KMS-11 (cell line): ENCODE data around the gene ADSS1.

Experiments used
- H2AFZ ChIP-seq: fragments of 200-600 bp; sonication (generic); 2 replicates; pipeline ENCODE4 v1.6.1; 2016; ENCODE audit warnings: antibody characterized with exemption, mixed run types, low read depth
- H3K27ac ChIP-seq: fragments of 200-600 bp; sonication (generic); 2 replicates; pipeline ENCODE4 v1.6.1; 2016; ENCODE audit warnings: mild to moderate bottlenecking, mixed run types
- H3K27me3 ChIP-seq: fragments of 200-600 bp; sonication (generic); 2 replicates; pipeline ENCODE4 v1.6.1; 2017; ENCODE audit warnings: mild to moderate bottlenecking, low read depth, mixed run types, moderate library complexity; ENCODE audit not compliant: insufficient read depth
- H3K36me3 ChIP-seq: fragments of 200-600 bp; sonication (generic); 2 replicates; pipeline ENCODE4 v1.6.1; 2017; ENCODE audit warnings: mild to moderate bottlenecking, mixed run types; ENCODE audit not compliant: insufficient read depth
- H3K4me1 ChIP-seq: fragments of 200-600 bp; sonication (generic); 2 replicates; pipeline ENCODE4 v1.6.1; 2016; ENCODE audit warnings: mild to moderate bottlenecking, low read depth, mixed run types; ENCODE audit not compliant: poor library complexity, severe bottlenecking
- H3K4me2 ChIP-seq: fragments of 200-600 bp; sonication (generic); 2 replicates; pipeline ENCODE4 v1.7.0; 2016; ENCODE audit warnings: mild to moderate bottlenecking, mixed run types
- H3K4me3 ChIP-seq: fragments of 200-600 bp; sonication (generic); IDR thresholded peaks from 2 replicates; pipeline ENCODE4 v1.6.1; 2017; ENCODE audit warnings: low read depth, low read length, mixed read lengths; ENCODE audit not compliant: insufficient read depth
- H3K79me2 ChIP-seq: fragments of 200-600 bp; sonication (generic); 2 replicates; pipeline ENCODE4 v1.6.1; 2016; ENCODE audit warnings: low read depth, mixed run types; ENCODE audit not compliant: insufficient read depth
- H3K9ac ChIP-seq: fragments of 200-600 bp; sonication (generic); 2 replicates; pipeline ENCODE4 v1.6.1; 2016; ENCODE audit warnings: mild to moderate bottlenecking, mixed run types
- H4K20me1 ChIP-seq: fragments of 200-600 bp; sonication (generic); 2 replicates; pipeline ENCODE4 v1.6.1; 2016; ENCODE audit warnings: mild to moderate bottlenecking, mixed run types; ENCODE audit not compliant: insufficient read depth
- CTCF ChIP-seq: fragments of 200-600 bp; sonication (generic); conservative IDR thresholded peaks from 2 replicates; pipeline ENCODE4 v1.6.1; 2017; ENCODE audit warnings: low read depth, mild to moderate bottlenecking, antibody characterized with exemption, low read length, moderate library complexity, mixed read lengths

The ADSS1 gene

DNA sequence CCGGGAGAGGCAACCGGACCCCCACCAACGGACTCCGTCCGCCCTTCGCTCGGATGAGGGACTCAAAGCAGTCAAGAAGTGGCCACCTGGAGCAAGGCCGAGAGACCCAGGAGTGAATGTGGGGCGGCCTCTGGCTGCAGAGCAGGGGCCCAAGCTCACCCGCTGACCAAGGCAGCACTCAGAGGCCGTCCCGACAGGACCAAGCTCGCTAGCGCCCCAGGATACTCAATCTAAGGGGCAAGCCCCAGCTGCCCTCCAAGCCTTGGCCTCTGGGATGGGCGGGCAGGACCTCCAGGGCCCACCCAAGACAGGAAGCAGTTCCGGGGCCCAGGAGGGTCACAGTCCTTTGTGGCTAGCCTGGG lies 70.6 kb downstream of the ADSS1 start:
- Histone ChIP-seq H3K4me1 (peaks cover 28% of the 10 kb centered on the region), H3K9ac (peak overlapping the region; percentile 37; the same call in 1 of the 2 replicates), H3K4me2 (peak overlapping the region; percentile 76), H2AFZ (no peak overlapping the region), H3K79me2 (peaks cover 6% of the 10 kb centered on the region; the same call in 1 of the 2 replicates), H4K20me1 (no peaks in the 10 kb centered on the region), H3K27ac (no peak overlapping the region), H3K36me3 (no peaks in the 10 kb centered on the region), H3K4me3 (no peak overlapping the region), H3K27me3 (no peaks in the 10 kb centered on the region)
- no peak for TF ChIP-seq CTCF

- no peaks in the 10 kb centered on the region for H3K27me3 ChIP-seq
- H3K4me3 ChIP-seq: no peak within 1 kb of the TSS
- peak within 1 kb of the TSS; percentile 46; the same call in 1 of the 2 replicates for H3K9ac ChIP-seq
- H3K79me2 ChIP-seq: peaks cover 6% of the 10 kb centered on the region; the same call in 1 of the 2 replicates
- peak within 1 kb of the TSS; percentile 49 for H2AFZ ChIP-seq
- peaks cover 33% of the 10 kb centered on the region for H3K4me1 ChIP-seq
- H4K20me1 ChIP-seq: no peaks in the 10 kb centered on the region
- H3K4me2 ChIP-seq: peak within 1 kb of the TSS; percentile 76
- no peaks in the 10 kb centered on the region for H3K36me3 ChIP-seq
- TF ChIP-seq CTCF: no peak
- H3K27ac ChIP-seq: no peak within 1 kb of the TSS
Measured at GRCh38 chr14:104794993-104795780, 71.2 kb downstream of the ADSS1 start, which contains the start of gene AKT1. Gene AKT1 (minus strand): TSS chr14:104795748. CDS start chr14:104792643, 3,105 bp downstream.

- Histone ChIP-seq H3K9ac (peak overlapping the region; percentile 46; the same call in 1 of the 2 replicates), H3K4me2 (peak overlapping the region; percentile 54; the same call in 1 of the 2 replicates), H3K27ac (no peak overlapping the region), H2AFZ (peak overlapping the region; percentile 49), H3K36me3 (no peaks in the 10 kb centered on the region), H3K27me3 (no peaks in the 10 kb centered on the region), H3K79me2 (peaks cover 6% of the 10 kb centered on the region; the same call in 1 of the 2 replicates), H3K4me3 (no peak overlapping the region), H4K20me1 (no peaks in the 10 kb centered on the region), H3K4me1 (peaks cover 34% of the 10 kb centered on the region)
- TF ChIP-seq CTCF: no peak
Measured at GRCh38 chr14:104795781-104796686, 72.0 kb downstream of the ADSS1 start.

DNA sequence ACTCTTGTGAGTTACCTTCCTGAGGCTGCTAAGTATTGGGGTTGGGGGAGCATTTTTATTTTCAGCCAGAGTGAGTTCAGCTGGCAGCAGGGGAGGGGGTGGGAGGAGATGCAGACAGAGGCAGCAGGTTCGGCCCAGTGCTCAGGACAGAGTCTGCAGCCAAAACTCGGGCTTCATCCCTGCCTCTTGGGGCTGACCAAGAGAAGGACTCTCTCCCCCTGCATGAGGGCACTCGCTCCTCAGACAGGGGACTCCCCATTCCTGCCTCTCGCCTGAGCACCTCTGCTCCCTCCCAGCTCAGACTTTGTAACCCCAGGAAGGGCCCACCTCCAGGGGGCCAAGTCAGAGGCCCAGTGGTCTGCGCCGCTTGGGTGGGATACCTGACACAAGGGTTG lies 72.7 kb downstream of the ADSS1 start:
- Histone ChIP-seq H3K4me2 (peak overlapping the region; percentile 54; the same call in 1 of the 2 replicates), H3K36me3 (no peaks in the 10 kb centered on the region), H3K27me3 (no peaks in the 10 kb centered on the region), H2AFZ (no peak overlapping the region), H3K79me2 (peaks cover 6% of the 10 kb centered on the region; the same call in 1 of the 2 replicates), H3K4me3 (no peak overlapping the region), H4K20me1 (no peaks in the 10 kb centered on the region), H3K27ac (no peak overlapping the region), H3K9ac (no peak overlapping the region), H3K4me1 (peaks cover 34% of the 10 kb centered on the region)
- TF ChIP-seq CTCF: no peak
